GM23338 (cell line): ENCODE results near the gene COMMD8.

Source experiments
- CTCF ChIP-seq, 2 experiments: fragments of 200-600 bp in 1 of 2; sonication (generic) in 1 of 2; conservative IDR thresholded peaks; 2 replicates each; pipeline versions ENCODE4 v1.5.1 to v1.6.1; 2016 to 2017; ENCODE audit warnings: antibody characterized with exemption in 2 of 2, low read depth in 2 of 2, mild to moderate bottlenecking in 2 of 2, moderate library complexity in 1 of 2
- EZH2 ChIP-seq: fragments of 200-600 bp; sonication (generic); IDR thresholded peaks from one replicate; pipeline ENCODE4 v1.8.0; 2017; ENCODE audit warnings: antibody characterized with exemption, mild to moderate bottlenecking, low read depth; ENCODE audit not compliant: unreplicated experiment
- REST ChIP-seq: IDR thresholded peaks from one replicate; pipeline ENCODE4 v1.6.1; 2018; ENCODE audit warnings: antibody characterized with exemption; ENCODE audit not compliant: unreplicated experiment
- ZNF331 ChIP-seq: fragments of 250-450 bp; sonication (Bioruptor Pico); IDR thresholded peaks from 2 replicates; pipeline ENCODE4 v1.5.0; 2020; ENCODE audit warnings: low read depth, mild to moderate bottlenecking, moderate library complexity

- no peak for TF ChIP-seq ZNF331 (CRISPR knock-in tag)
- TF ChIP-seq CTCF (conservative IDR thresholded peaks at IDR 0.05; ENCODE audit: low read depth in 2 of 2) = no peak
- TF ChIP-seq EZH2 = no peak
- TF ChIP-seq REST = no peak
These were observed 37.3 kb upstream of the COMMD8 start for GRCh38 chr4:47500776-47501175.
